NCI-H187 (cell line): Measurements from ENCODE around the gene CTNNB1.
"Not testable (repeated sequence)": the region's sequence is repeated elsewhere in the genome, so short reads cannot be mapped to it uniquely, and the experiment has no call there.

Experiments used
- DNase-seq, 2 experiments: peaks; one replicate each; lab custom pipeline; 2025; lab: John Stamatoyannopoulos, UW

Gene CTNNB1

DNA sequence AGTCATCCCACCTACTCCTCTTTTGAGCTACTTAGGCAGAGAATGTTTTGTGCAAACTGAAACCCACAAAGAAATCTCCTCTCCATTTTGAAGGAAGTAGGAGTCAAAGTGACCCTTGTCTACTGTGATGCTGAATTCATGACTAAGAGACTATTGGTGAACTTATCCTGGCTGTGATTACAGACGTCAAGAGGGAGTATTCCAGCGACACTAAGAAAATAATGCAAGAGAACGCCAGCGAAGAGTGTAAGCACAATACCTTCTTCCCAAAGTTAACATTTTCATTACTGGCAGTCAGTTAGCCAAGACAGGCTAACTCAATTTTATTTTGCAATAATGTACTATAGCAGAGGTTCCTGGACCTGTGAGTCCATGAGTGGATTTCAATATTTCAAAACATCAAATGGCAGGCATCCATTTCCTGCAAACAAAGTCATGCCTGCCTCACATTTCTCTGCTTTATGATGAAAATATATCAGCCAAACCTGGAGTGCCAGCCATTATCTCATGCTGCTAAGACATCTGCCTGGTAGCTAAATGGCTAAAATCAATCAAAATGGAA is 59.0 kb downstream of the CTNNB1 start:
- DNase-seq = no peak

DNA sequence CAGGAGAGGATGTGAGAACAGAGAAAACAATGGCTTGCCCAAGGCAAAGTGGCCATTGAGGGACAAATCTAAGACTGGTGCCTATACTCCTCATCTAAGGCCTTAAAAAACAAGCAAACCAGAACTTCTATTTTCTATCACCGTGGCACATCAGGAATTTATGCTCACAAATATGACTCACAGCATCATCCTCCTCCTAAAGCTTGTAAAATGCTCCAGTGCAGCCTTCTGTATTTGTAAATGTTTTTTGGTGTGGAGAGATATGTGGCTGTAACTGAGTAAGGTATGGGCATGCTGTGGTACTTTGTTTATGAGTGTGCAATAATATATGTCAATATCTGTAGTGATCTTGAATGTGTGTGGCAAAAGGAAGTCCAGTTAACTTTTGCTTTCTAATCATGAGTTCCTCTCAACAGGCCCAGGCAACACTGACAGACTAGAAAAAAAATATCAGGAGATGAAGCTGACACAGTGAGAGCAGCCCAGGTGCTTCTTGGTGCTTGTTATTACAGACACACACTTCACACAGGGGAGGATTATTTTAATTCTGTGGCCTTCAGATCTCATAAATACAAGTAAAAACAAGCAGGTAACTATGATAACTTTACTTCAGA is 60.3 kb downstream of the CTNNB1 start:
- no peak for DNase-seq

DNA sequence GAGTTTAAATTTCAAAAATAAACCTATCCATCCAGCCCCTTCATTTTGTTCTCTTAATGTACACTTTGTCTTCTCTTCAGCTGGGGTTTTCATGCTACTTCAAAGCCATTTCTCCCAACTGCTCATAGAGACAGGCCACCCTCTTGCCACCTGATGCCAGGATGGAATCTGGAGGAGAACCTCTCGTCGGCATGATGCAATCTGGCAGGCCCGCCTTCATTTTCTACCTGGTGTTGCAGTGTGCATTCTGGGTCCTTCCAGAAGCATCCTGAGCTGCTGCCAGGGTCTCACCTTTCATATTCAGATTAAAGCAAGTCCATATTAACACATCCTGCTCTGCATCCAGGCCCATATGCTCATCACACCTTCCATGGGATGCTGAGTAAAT is 60.8 kb downstream of the CTNNB1 start:
- no peak for DNase-seq

DNA sequence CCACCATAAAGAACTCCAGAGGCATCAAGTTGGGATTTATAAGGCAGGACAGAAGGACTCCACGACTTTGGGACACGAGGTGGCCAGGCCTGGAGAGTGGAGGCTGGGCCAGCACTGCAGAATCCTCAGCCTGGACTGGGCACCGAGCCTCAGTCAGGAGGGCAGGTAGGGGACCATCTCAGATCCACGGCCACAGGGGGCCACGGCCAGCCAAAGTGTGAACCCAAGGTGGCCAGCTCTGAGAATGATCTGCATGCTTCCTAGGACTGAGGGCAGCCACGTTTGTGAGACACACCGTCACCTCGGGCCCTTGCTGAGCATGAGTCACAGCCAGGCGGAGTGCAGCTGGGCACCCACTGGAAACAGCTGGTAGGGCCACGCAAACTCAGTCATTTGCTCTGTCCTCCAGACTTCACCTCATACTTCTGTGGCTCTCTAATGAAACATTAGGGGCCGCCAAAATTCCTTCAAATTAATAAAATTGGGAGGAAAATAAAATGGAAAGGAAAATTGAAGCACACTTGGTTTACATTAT is 65.8 kb downstream of the CTNNB1 start:
- no peak for DNase-seq

DNA sequence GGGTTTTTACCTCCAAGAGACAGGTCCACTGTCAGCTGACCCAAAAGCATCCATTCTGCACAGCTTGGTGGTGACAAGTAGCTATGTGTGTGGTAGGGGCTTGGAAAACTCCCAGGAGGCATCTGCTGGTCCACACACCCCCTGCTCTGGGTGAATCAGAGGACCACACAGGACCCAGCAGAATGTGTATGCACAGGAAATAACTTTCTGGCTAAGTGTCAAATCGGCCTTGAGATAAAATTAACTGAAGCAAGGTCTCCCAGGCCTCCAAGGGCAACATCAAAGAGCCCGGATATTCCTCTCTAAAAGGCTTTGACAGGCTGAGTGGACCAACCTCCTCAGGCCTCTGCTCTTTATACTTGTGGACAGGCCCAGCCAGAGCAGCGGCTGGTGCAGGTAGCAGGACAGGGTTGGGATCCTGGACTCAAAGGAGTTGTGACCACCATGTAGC is 66.5 kb downstream of the CTNNB1 start:
- DNase-seq = no peak

DNA sequence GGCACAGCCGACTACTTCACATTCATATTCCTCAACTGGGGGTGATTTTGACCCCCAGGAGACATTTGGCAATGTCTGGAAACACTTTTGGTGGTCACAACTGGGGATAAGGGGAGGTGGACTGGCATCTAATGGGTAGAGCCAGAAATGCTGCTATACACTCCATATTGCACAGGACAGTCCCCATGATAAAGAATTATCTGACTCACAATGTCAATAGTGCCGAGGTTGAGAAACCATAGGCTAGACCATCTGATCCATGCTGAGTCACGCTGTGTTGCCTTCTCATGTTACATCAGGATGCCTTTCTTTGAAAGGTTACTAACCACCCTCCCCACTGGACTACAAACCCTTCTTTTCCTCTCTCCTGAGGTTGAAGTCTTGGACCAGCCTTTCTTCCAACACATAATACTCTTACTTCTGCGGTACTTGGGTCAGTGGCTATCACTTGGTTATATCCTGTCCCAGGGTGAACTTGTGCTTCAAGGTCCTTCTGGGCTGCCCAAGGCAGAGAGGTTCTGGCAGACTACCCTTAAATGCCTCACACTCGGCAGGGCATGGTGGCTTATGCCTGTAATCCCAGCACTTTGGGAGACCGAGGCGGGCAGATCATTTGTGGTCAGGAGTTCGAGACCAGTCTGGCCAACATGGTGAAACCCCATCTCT is 68.8 kb downstream of the CTNNB1 start:
- DNase-seq = no peak

DNA sequence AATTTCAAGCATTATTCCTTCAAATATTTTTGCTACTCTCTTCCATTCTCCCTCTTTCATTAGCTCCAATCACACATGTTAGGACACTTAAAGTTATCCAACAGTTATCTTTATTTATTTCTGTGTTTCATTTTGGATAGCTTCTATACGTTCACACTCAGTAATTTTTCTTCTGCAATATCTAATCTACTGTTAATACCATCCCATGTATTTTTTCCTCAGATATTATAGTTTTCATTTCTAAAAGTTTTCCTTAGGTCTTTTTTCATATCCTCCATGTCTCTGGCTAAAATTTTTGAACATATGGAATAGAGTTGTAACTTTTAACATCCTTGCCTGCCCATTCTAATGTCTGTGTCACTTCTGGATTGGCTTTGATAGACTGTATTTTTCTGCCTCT is 73.4 kb downstream of the CTNNB1 start:
- no peak for DNase-seq

DNA sequence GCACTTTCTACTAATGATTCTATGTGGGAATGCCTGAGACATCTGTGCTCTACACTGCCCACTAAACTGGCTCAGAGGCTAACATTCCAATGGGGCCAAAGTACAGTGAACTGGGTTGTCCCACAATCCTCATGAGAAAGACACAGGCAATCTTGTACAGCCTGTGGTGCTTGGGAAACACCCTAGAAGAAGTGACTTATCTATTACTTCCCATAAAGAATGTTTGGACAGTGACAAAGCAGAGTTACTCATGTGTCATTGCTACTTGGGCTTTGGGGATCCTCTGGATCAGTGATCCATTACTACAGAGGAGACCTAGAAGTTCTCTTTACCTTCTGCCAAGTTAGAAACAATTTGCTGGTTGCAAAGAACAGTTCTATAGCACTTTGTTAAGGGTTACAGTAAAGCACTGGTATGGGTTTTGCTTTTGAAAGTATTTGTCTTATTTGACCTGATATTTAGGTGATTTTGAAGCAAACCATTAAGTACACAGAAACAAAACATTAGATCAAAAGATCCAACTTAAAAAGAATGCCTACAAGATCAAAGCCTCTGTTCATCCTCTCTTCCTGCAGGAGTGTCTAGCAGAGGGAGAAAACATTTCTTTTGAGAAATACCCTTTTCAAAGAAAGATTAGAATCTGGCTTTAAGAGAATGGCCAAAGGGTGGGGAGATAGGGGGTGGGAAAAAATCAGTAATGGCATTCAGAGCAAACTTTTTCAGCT is 75.8 kb downstream of the CTNNB1 start:
- no peak for DNase-seq

DNA sequence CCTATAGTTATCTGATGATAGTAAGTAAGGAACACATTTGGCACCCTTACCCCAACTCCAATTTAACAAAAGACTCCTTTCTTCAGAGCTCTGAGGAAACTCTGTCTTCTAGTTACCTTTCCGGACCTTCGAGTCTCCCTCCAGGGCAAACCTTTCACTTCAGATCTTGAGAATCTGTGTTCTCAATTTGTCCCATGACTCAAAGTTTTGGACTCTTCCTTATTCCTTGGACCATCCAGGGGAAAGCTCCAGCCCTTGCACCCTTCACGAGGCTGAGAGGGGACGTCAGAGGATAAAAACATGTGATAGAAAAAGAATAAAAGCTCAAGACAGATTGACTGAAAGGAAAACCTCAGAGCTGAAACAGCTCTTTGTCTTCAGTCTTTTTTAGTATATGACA is 76.9 kb downstream of the CTNNB1 start:
- DNase-seq = no peak

DNA sequence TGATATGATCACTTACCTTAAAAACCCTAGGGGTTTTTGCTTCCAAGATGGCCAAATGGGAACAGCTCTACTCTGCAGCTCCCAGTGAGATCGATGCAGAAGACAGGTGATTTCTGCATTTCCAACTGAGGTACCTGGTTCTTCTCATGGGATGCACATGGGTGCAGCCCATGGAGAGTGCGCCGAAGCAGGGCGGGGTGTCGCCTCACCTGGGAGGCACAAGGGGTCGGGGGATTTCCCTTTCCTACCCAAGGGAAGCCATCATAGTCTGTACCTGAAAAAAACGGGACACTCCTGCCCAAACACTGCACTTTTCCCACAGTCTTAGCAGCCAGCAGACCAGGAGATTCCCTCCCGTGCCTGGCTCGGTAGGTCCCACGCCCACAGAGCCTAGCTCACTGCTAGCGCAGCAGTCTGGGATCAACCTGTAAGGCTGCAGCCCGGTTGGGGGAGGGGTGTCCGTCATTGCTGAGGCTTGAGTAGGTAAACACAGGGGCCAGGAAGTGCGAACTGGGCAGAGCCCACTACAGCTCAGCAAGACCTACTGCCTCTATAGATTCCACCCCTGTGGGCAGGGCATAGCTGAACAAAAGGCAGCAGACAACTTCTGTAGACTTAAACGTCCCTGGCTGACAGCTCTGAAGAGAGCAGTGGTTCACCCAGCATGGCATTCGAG is 78.6 kb downstream of the CTNNB1 start:
- DNase-seq = no peak

DNA sequence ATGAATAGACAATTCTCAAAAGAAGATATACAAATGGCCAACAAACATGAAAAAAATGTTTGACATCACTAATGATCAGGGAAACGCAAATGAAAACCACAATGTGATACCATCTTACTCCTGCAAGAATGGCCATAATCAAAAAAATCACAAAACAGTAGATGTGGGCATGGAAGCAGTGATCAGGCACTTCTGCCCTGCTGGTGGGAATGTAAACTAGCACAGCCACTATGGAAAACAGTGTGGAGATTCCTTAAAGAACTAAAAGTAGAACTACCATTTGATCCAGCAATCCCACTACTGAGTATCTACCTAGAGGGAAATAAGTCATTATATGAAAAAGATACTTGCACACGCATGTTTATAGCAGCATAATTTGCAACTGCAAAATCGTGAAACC is 85.6 kb downstream of the CTNNB1 start:
- DNase-seq = not testable (repeated sequence)

DNA sequence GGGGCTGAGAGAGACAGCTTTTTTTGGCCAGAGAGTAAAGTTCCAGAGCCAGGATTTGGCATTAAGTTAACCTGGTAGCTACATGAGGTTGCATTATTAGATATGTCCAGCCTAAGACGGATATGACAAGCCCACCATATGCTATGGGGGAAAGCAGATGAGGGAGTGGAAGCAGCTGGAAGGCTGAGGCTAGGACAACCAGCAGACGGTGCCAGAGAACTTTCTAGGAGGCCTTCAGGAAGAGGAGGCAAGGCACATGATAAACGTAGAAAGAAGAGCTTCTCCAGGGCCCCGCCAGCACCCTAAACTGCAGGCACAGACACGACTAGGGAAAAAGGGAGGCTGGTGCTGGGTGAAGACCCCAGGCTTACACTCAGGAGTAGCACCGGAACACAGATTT is 87.0 kb downstream of the CTNNB1 start:
- DNase-seq = no peak

DNA sequence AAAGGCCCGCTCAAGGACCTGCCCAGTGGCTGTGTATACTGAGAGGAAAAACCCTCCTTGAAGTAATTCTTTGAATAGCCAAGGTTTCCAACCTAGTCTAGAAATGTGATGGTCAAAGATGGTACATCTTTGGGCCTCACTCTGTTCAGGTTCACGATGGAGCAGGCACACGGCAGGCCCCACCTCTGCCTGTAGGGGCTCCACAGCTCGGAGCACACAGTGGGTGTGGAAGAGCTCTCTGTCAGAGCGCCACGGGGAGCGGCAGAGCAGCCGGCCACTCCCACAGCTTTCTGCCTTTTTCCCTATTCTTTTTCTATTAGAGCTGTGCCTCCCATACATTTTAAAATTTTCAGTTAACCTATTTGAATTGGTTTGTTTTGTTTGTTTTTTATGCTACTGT is 89.5 kb downstream of the CTNNB1 start:
- no peak for DNase-seq
